Spleen (tissue), 11 donors: ENCODE data around the gene C1orf115. TPM values are rescaled to one million over a fixed set of nuclear protein-coding genes. Genes with fewer than 3 reads are reported as not detected.

Experiments
- DNase-seq: peaks from one replicate; pipeline ENCODE4 v3.0.0-alpha.2; 2020
- H3K27ac ChIP-seq, 8 donors: fragments of 200-600 bp; sonication (generic) in 7 of 8; 1 replicate in 4 of 8; 2 replicates in 4 of 8; pipeline versions ENCODE4 v1.5.0 to v1.8.0; 2016 to 2021; ENCODE audit warnings: inconsistent platforms in 4 of 8, mild to moderate bottlenecking in 4 of 8, moderate library complexity in 1 of 8
- H3K27me3 ChIP-seq, 7 donors: fragments of 200-600 bp; sonication (generic) in 6 of 7; replicated peaks in 1 of 7; 1 replicate in 4 of 7; 2 replicates in 3 of 7; pipeline versions ENCODE4 v1.5.0 to v1.8.0; 2016 to 2021; ENCODE audit warnings: inconsistent platforms in 3 of 7, mild to moderate bottlenecking in 1 of 7
- H3K36me3 ChIP-seq, 6 donors: fragments of 200-600 bp; sonication (generic) in 5 of 6; 1 replicate in 4 of 6; 2 replicates in 2 of 6; pipeline versions ENCODE4 v1.5.0 to v1.8.0; 2016 to 2021; ENCODE audit warnings: inconsistent platforms in 2 of 6
- H3K4me1 ChIP-seq, 6 donors: fragments of 200-600 bp; sonication (generic) in 5 of 6; 1 replicate in 3 of 6; 2 replicates in 3 of 6; pipeline versions ENCODE4 v1.5.0 to v1.8.0; 2016 to 2021; ENCODE audit warnings: inconsistent platforms in 3 of 6
- H3K4me3 ChIP-seq, 8 donors: fragments of 200-600 bp; sonication (generic) in 7 of 8; 1 replicate in 4 of 8; 2 replicates in 4 of 8; pipeline versions ENCODE4 v1.5.0 to v1.8.0; 2016 to 2021; ENCODE audit warnings: inconsistent platforms in 4 of 8, mild to moderate bottlenecking in 4 of 8, moderate library complexity in 2 of 8
- H3K9me3 ChIP-seq, 8 donors: fragments of 200-600 bp; sonication (generic) in 7 of 8; 1 replicate in 4 of 8; 2 replicates in 4 of 8; pipeline versions ENCODE4 v1.5.0 to v1.8.0; 2016 to 2021; ENCODE audit warnings: inconsistent platforms in 4 of 8
- POLR2A ChIP-seq, 3 donors: fragments of 450-650 bp; IDR thresholded peaks; one replicate each; pipeline ENCODE4 v1.5.1; 2017; ENCODE audit warnings: antibody characterized with exemption in 3 of 3, mild to moderate bottlenecking in 1 of 3
- POLR2AphosphoS5 ChIP-seq, 3 donors: sonication (generic); formaldehyde crosslinking; IDR thresholded peaks; one replicate each; pipeline ENCODE4 v1.5.1; 2017; ENCODE audit warnings: antibody characterized with exemption in 3 of 3
- WGBS, 5 donors: extraction: QIAGEN DNeasy Blood & Tissue Kit in 3 of 5; methylation state at CpG; one replicate each; pipeline versions ENCODE4 v1.1.5 to v1.1.7; 2013 to 2018; 5-methylcytosine and 5-hydroxymethylcytosine counted together
- intact Hi-C: fragments of 100-400 bp; cut with DNase I; formaldehyde crosslinking; loops from one replicate; pipeline ENCODE4 v1.15.0; 2023; ENCODE audit warnings: low total_unique reads
- polyA plus RNA-seq, 3 donors: library from polyadenylated mRNA; stranded (reverse); fragments of 200-250 nt; gene quantifications; one replicate each; pipeline ENCODE4 v1.2.1, GENCODE V29; 2013
- total RNA-seq, 7 donors: library from RNA; depleted of rRNA in 3 of 7; stranded (reverse); fragments of >200 nt in 3 of 7; fragmentation: NEBNext Ultra II Directional in 4 of 7; extraction: Animal tissue kit (Norgen Biotek cat#: 25700) in 4 of 7; gene quantifications; one replicate each; pipeline versions ENCODE4 v1.1.0 to v1.2.1, GENCODE V29; 2016 to 2021
- TF ChIP-seq, protein P1 (sequence below), 11 experiments: fragments of 200-600 bp in 7 of 11; fragments of 450-650 bp in 4 of 11; sonication (generic) in 4 of 11; IDR thresholded peaks in 8 of 11; conservative IDR thresholded peaks in 3 of 11; 1 replicate in 7 of 11; 2 replicates in 4 of 11; pipeline versions ENCODE4 v1.4.0 to v1.8.0; 2016 to 2021; ENCODE audit warnings: antibody characterized with exemption in 11 of 11, inconsistent platforms in 4 of 11, mild to moderate bottlenecking in 1 of 11
- donor health status: healthy with polysubstance abuse.
- donor health status: DM: no; HTN: no; CAD: no; lungs with moderate emphysema.
- donor health status: DM: no; HTN: no; CAD: no.
- donor health status: Bipolar disorder and iron deficiency.
- donor health status: healthy.
- donor health status: DM: no; HTN: no; CAD: no.
- donor health status: DM: yes; HTN: yes; CAD: no.

The C1orf115 gene
- total and polyA plus RNA-seq, 10 donors: 14.3 to 80.0 (median 47.7) TPM

- DNase-seq: no peak
- Histone ChIP-seq H3K27me3 (no peaks in the 10 kb centered on the region), H3K4me1 (peaks cover 0 to 11% (median 0%) of the 10 kb centered on the region in 6 donors), H3K36me3 (peaks cover 0 to 22% (median 2%) of the 10 kb centered on the region in 6 donors), H3K27ac (no peak overlapping the region), H3K9me3 (no peaks in the 10 kb centered on the region), H3K4me3 (no peak overlapping the region)
- 80 to 94% (median 88%) methylated on average over 6 of the region's 6 CpGs for WGBS, 5 donors
- TF ChIP-seq POLR2A (IDR thresholded peaks at IDR 0.05) (no peak), POLR2AphosphoS5 (IDR thresholded peaks at IDR 0.05) (no peak)
- TF ChIP-seq, protein P1, sequence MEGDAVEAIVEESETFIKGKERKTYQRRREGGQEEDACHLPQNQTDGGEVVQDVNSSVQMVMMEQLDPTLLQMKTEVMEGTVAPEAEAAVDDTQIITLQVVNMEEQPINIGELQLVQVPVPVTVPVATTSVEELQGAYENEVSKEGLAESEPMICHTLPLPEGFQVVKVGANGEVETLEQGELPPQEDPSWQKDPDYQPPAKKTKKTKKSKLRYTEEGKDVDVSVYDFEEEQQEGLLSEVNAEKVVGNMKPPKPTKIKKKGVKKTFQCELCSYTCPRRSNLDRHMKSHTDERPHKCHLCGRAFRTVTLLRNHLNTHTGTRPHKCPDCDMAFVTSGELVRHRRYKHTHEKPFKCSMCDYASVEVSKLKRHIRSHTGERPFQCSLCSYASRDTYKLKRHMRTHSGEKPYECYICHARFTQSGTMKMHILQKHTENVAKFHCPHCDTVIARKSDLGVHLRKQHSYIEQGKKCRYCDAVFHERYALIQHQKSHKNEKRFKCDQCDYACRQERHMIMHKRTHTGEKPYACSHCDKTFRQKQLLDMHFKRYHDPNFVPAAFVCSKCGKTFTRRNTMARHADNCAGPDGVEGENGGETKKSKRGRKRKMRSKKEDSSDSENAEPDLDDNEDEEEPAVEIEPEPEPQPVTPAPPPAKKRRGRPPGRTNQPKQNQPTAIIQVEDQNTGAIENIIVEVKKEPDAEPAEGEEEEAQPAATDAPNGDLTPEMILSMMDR (IDR thresholded peaks at IDR 0.05 in 8 of 11, conservative IDR thresholded peaks at IDR 0.05 in 3 of 11): no peak
- intact Hi-C loops: no loop called here
Measured at GRCh38 chr1:220697326-220697725, 7.2 kb downstream of the C1orf115 start.

GRCh38 chr1:220698607-220699016 lies 8.4 kb downstream of the C1orf115 start:
- 73 to 83% (median 81%) methylated on average over 5 of the region's 5 CpGs for WGBS, 5 donors
- Histone ChIP-seq H3K4me1 (peaks cover 0 to 23% (median 5%) of the 10 kb centered on the region in 6 donors), H3K27ac (no peak overlapping the region), H3K9me3 (no peaks in the 10 kb centered on the region), H3K27me3 (no peaks in the 10 kb centered on the region), H3K4me3 (no peak overlapping the region), H3K36me3 (peaks cover 0 to 22% (median 2%) of the 10 kb centered on the region in 6 donors)
- intact Hi-C loops: no loop called here
- DNase-seq: no peak
- no peak for TF ChIP-seq POLR2A (IDR thresholded peaks at IDR 0.05)
- TF ChIP-seq, protein P1 (IDR thresholded peaks at IDR 0.05 in 8 of 11, conservative IDR thresholded peaks at IDR 0.05 in 3 of 11): no peak
- no peak for TF ChIP-seq POLR2AphosphoS5 (IDR thresholded peaks at IDR 0.05)

DNA sequence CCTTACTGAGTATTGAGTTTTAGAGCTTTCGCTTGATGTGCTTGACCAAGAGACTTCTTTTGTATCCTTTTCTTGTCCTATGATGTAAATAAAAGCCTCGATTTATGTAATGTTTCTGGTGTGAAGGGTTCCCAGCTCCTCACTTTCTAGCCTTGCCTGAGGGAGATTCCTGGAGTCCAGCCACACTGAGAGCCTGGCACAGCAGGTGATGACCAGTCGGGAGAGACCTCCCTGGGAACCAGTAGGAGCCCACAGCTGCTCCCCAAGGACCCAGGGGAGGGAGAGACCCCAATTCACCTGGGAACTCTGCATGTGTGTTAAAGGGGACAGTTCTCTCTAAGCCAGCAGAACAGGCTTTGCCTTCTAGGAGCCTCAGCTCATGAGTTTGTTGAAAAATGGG lies 8.9 kb downstream of the C1orf115 start:
- DNase-seq: no peak
- intact Hi-C loops: no loop called here
- 84 to 100% (median 87%) methylated on average over 2 to 3 of the region's 3 CpGs for WGBS, 5 donors

GRCh38 chr1:220700556-220701179 lies 10.5 kb downstream of the C1orf115 start:
- WGBS, 5 donors: 48 to 72% (median 54%) methylated on average over 2 of the region's 2 CpGs
- H3K36me3 ChIP-seq: peaks cover 0 to 22% (median 2%) of the 10 kb centered on the region in 6 donors
- no peak overlapping the region for H3K4me3 ChIP-seq
- intact Hi-C loops: no loop called here
- peaks cover 0 to 29% (median 7%) of the 10 kb centered on the region in 6 donors for H3K4me1 ChIP-seq
- H3K9me3 ChIP-seq: no peaks in the 10 kb centered on the region
- no peaks in the 10 kb centered on the region for H3K27me3 ChIP-seq
- TF ChIP-seq, protein P1 (IDR thresholded peaks at IDR 0.05 in 8 of 11, conservative IDR thresholded peaks at IDR 0.05 in 3 of 11): no peak
- DNase-seq: no peak
- H3K27ac ChIP-seq: no peak overlapping the region

More for the DNA sequence above, 8.9 kb downstream of the C1orf115 start:
- no peak overlapping the region for H3K27ac ChIP-seq
- peaks cover 0 to 22% (median 2%) of the 10 kb centered on the region in 6 donors for H3K36me3 ChIP-seq
- no peak overlapping the region for H3K4me3 ChIP-seq
- no peaks in the 10 kb centered on the region for H3K27me3 ChIP-seq
- TF ChIP-seq, protein P1 (IDR thresholded peaks at IDR 0.05 in 8 of 11, conservative IDR thresholded peaks at IDR 0.05 in 3 of 11): no peak
- no peak for TF ChIP-seq POLR2AphosphoS5 (IDR thresholded peaks at IDR 0.05)
- TF ChIP-seq POLR2A (IDR thresholded peaks at IDR 0.05): no peak
- no peaks in the 10 kb centered on the region for H3K9me3 ChIP-seq
- H3K4me1 ChIP-seq: peaks cover 0 to 24% (median 5%) of the 10 kb centered on the region in 6 donors
